ENCODE measurements around the gene CTU2.

CTU2 gene

DNA sequence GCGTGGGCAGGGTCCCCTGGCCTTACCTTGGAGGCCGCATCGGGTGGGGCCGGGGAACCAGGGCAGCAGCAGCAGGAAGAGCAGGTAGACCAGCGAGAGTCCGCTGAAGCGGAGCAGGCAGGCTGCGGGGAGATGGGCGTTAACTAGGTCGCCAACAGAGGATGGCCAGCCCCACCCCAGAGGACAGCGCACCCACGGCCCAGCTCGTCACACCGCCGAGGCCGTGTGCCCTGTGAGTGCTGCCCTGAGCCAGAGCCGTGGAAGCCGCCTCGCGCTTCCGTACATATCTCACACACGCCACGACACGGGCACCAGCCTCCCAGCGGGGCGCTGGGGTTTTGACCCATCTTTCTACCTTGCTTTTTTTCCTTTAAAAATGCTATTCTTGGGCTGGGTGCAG is 43.1 kb downstream of the CTU2 start:
- Histone ChIP-seq H3K4me1 (ENCODE audit: insufficient read depth, low read length, severe bottlenecking) (no peaks in the 10 kb centered on the region), H3K79me2 (ENCODE audit: insufficient read depth, low read length) (no peaks in the 10 kb centered on the region), H3K27ac (ENCODE audit: low read depth, low read length, poor library complexity, severe bottlenecking) (no peak overlapping the region), H3F3A (ENCODE audit: insufficient read depth, low read length) (no peaks in the 10 kb centered on the region), H3K27me3 (ENCODE audit: insufficient read depth, low read length) (peaks cover 3% of the 10 kb centered on the region; the same call in 1 of the 2 replicates), H3K4me3 (ENCODE audit: low read depth, low read length, poor library complexity, severe bottlenecking) (no peak overlapping the region), H3K9ac (ENCODE audit: low read length) (no peak overlapping the region), H3K4me2 (ENCODE audit: low read length) (no peak overlapping the region), H3K9me3 (ENCODE audit: low read length) (no peaks in the 10 kb centered on the region), H3K36me3 (ENCODE audit: insufficient read depth, low read length) (no peaks in the 10 kb centered on the region), H2AFZ (ENCODE audit: low read length) (no peak overlapping the region), H4K20me1 (ENCODE audit: insufficient read depth, low read length) (no peaks in the 10 kb centered on the region), H3K9me2 (ENCODE audit: low read depth, low read length) (no peaks in the 10 kb centered on the region)
- TF ChIP-seq, protein P1, sequence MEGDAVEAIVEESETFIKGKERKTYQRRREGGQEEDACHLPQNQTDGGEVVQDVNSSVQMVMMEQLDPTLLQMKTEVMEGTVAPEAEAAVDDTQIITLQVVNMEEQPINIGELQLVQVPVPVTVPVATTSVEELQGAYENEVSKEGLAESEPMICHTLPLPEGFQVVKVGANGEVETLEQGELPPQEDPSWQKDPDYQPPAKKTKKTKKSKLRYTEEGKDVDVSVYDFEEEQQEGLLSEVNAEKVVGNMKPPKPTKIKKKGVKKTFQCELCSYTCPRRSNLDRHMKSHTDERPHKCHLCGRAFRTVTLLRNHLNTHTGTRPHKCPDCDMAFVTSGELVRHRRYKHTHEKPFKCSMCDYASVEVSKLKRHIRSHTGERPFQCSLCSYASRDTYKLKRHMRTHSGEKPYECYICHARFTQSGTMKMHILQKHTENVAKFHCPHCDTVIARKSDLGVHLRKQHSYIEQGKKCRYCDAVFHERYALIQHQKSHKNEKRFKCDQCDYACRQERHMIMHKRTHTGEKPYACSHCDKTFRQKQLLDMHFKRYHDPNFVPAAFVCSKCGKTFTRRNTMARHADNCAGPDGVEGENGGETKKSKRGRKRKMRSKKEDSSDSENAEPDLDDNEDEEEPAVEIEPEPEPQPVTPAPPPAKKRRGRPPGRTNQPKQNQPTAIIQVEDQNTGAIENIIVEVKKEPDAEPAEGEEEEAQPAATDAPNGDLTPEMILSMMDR (IDR thresholded peaks at IDR 0.05; ENCODE audit: low read length), result no peak
- TF ChIP-seq EZH2 (IDR thresholded peaks at IDR 0.05; ENCODE audit: borderline replicate concordance, low read length), result no peak

- H3K27ac ChIP-seq (ENCODE audit: low read depth, low read length, poor library complexity, severe bottlenecking), result no peak overlapping the region
- no peak overlapping the region for H2AFZ ChIP-seq (ENCODE audit: low read length)
- H3K9ac ChIP-seq (ENCODE audit: low read length), result no peak overlapping the region
- no peaks in the 10 kb centered on the region for H3K9me2 ChIP-seq (ENCODE audit: low read depth, low read length)
- H3K4me2 ChIP-seq (ENCODE audit: low read length), result no peak overlapping the region
- no peaks in the 10 kb centered on the region for H3F3A ChIP-seq (ENCODE audit: insufficient read depth, low read length)
- peaks cover 3% of the 10 kb centered on the region; the same call in 1 of the 2 replicates for H3K27me3 ChIP-seq (ENCODE audit: insufficient read depth, low read length)
- H3K4me3 ChIP-seq (ENCODE audit: low read depth, low read length, poor library complexity, severe bottlenecking), result no peak overlapping the region
- H4K20me1 ChIP-seq (ENCODE audit: insufficient read depth, low read length), result no peaks in the 10 kb centered on the region
- no peaks in the 10 kb centered on the region for H3K9me3 ChIP-seq (ENCODE audit: low read length)
- TF ChIP-seq, protein P1 (IDR thresholded peaks at IDR 0.05; ENCODE audit: low read length), result no peak
- no peak for TF ChIP-seq EZH2 (IDR thresholded peaks at IDR 0.05; ENCODE audit: borderline replicate concordance, low read length)
- no peaks in the 10 kb centered on the region for H3K4me1 ChIP-seq (ENCODE audit: insufficient read depth, low read length, severe bottlenecking)
- H3K79me2 ChIP-seq (ENCODE audit: insufficient read depth, low read length), result no peaks in the 10 kb centered on the region
- no peaks in the 10 kb centered on the region for H3K36me3 ChIP-seq (ENCODE audit: insufficient read depth, low read length)
Observed at GRCh38 chr16:88750854-88751253, 44.6 kb downstream of the CTU2 start.

- no peaks in the 10 kb centered on the region for H4K20me1 ChIP-seq (ENCODE audit: insufficient read depth, low read length)
- H3K4me1 ChIP-seq (ENCODE audit: insufficient read depth, low read length, severe bottlenecking), result no peaks in the 10 kb centered on the region
- TF ChIP-seq, protein P1 (IDR thresholded peaks at IDR 0.05; ENCODE audit: low read length), result no peak
- no peak for TF ChIP-seq EZH2 (IDR thresholded peaks at IDR 0.05; ENCODE audit: borderline replicate concordance, low read length)
- no peaks in the 10 kb centered on the region for H3F3A ChIP-seq (ENCODE audit: insufficient read depth, low read length)
- H3K36me3 ChIP-seq (ENCODE audit: insufficient read depth, low read length), result no peaks in the 10 kb centered on the region
- no peak overlapping the region for H3K9ac ChIP-seq (ENCODE audit: low read length)
- no peaks in the 10 kb centered on the region for H3K9me2 ChIP-seq (ENCODE audit: low read depth, low read length)
- H3K4me2 ChIP-seq (ENCODE audit: low read length), result no peak overlapping the region
- H2AFZ ChIP-seq (ENCODE audit: low read length), result no peak overlapping the region
- H3K27me3 ChIP-seq (ENCODE audit: insufficient read depth, low read length), result peaks cover 3% of the 10 kb centered on the region; the same call in 1 of the 2 replicates
- no peak overlapping the region for H3K27ac ChIP-seq (ENCODE audit: low read depth, low read length, poor library complexity, severe bottlenecking)
- no peak overlapping the region for H3K4me3 ChIP-seq (ENCODE audit: low read depth, low read length, poor library complexity, severe bottlenecking)
- H3K79me2 ChIP-seq (ENCODE audit: insufficient read depth, low read length), result no peaks in the 10 kb centered on the region
- no peaks in the 10 kb centered on the region for H3K9me3 ChIP-seq (ENCODE audit: low read length)
Observed at GRCh38 chr16:88752386-88753002, 46.2 kb downstream of the CTU2 start.
